Calu3 (cell line): Measurements from ENCODE around the gene ANXA4. TPM values are rescaled to one million over a fixed set of nuclear protein-coding genes. Genes with fewer than 3 reads are reported as not detected.

ENCODE experiments used
- BruUV-seq: library from RNA; stranded (reverse); fragments of 400-500 nt; replicated peaks from 2 replicates; lab custom pipeline; 2021; lab: Mats Ljungman, UMichigan
- CTCF ChIA-PET: fragments of 300-600 bp; sonication (Branson Sonifier 250); formaldehyde crosslinking; loops from one replicate; lab custom pipeline; 2022; ENCODE audit warnings: antibody characterized with exemption; lab: Charles Lee
- DNase-seq: peaks from one replicate; pipeline ENCODE4 v3.0.0; 2022
- H3K27ac Mint-ChIP-seq: one replicate; pipeline ENCODE4 v1.8.0; 2022; ENCODE audit warnings: mixed read lengths; ENCODE audit not compliant: unreplicated experiment
- H3K27me3 Mint-ChIP-seq: one replicate; pipeline ENCODE4 v1.8.0; 2022; ENCODE audit warnings: mixed read lengths; ENCODE audit not compliant: unreplicated experiment
- H3K36me3 Mint-ChIP-seq: one replicate; pipeline ENCODE4 v1.8.0; 2022; ENCODE audit warnings: mild to moderate bottlenecking, moderate library complexity, mixed read lengths; ENCODE audit not compliant: insufficient read depth, unreplicated experiment
- H3K4me1 Mint-ChIP-seq: one replicate; pipeline ENCODE4 v1.8.0; 2022; ENCODE audit warnings: mild to moderate bottlenecking, low read depth, mixed read lengths; ENCODE audit not compliant: unreplicated experiment
- H3K4me3 Mint-ChIP-seq: one replicate; pipeline ENCODE4 v1.8.0; 2022; ENCODE audit warnings: mild to moderate bottlenecking, low read depth, moderate library complexity, mixed read lengths; ENCODE audit not compliant: unreplicated experiment
- H3K9me3 Mint-ChIP-seq: one replicate; pipeline ENCODE4 v1.8.0; 2022; ENCODE audit warnings: low read depth, mixed read lengths; ENCODE audit not compliant: unreplicated experiment
- CTCF ChIP-seq: fragments of 200-600 bp; IDR thresholded peaks from one replicate; pipeline ENCODE4 v1.8.0; 2022; ENCODE audit warnings: antibody characterized with exemption; ENCODE audit not compliant: unreplicated experiment
- intact Hi-C: fragments of 100-400 bp; cut with micrococcal nuclease; formaldehyde crosslinking; loops from one replicate; pipeline ENCODE4 v1.10.0; 2022; ENCODE audit not compliant: unreplicated experiment
- total RNA-seq: library from RNA; stranded (reverse); gene quantifications from 2 replicates; pipeline ENCODE4 v1.2.3, GENCODE V29; 2022

The ANXA4 gene
- total RNA-seq, 1 experiment from 2014 or later = 1,439 TPM

GRCh38 chr2:69785358-69785757 lies 43.4 kb downstream of the ANXA4 start:
- BruUV-seq = no TSS peak
- Mint-ChIP-seq H3K36me3 (peaks cover 77% of the 10 kb centered on the region), H3K27ac (peak overlapping the region; percentile 87), H3K9me3 (no peaks in the 10 kb centered on the region), H3K4me1 (peaks cover 72% of the 10 kb centered on the region), H3K27me3 (no peaks in the 10 kb centered on the region), H3K4me3 (no peak overlapping the region)
- DNase-seq = no peak
- no peak for TF ChIP-seq CTCF
- intact Hi-C loops = no loop called here
- CTCF ChIA-PET = interaction anchor here (1.2 kb wide), 1 partner anchor 41 kb away, joined by 3 read pairs; no protein-coding TSS in a partner anchor

- H3K4me1 Mint-ChIP-seq = peaks cover 67% of the 10 kb centered on the region
- intact Hi-C loops = no loop called here
- H3K27ac Mint-ChIP-seq = peak overlapping the region; percentile 69
- H3K27me3 Mint-ChIP-seq = no peaks in the 10 kb centered on the region
- peak overlapping the region; percentile 13 for H3K4me3 Mint-ChIP-seq
- no peak for TF ChIP-seq CTCF
- BruUV-seq = no TSS peak
- no peaks in the 10 kb centered on the region for H3K9me3 Mint-ChIP-seq
- CTCF ChIA-PET = interaction anchor here (1.2 kb wide), 1 partner anchor 42 kb away, joined by 3 read pairs; no protein-coding TSS in a partner anchor
- peaks cover 72% of the 10 kb centered on the region for H3K36me3 Mint-ChIP-seq
- no peak for DNase-seq
These were observed 44.2 kb downstream of the ANXA4 start for GRCh38 chr2:69786052-69786560.

- BruUV-seq = no TSS peak
- intact Hi-C loops = no loop called here
These were observed 47.3 kb downstream of the ANXA4 start for GRCh38 chr2:69789175-69789721.

More at GRCh38 chr2:69789175-69789721, 47.3 kb downstream of the ANXA4 start:
- peak overlapping the region; percentile 82 for H3K27ac Mint-ChIP-seq
- CTCF ChIA-PET = interaction anchor here (0.9 to 1.4 kb wide), 2 partner anchors 8 to 64 kb away, joined by 3 to 4 read pairs; no protein-coding TSS in a partner anchor
- DNase-seq = no peak
- H3K36me3 Mint-ChIP-seq = peaks cover 78% of the 10 kb centered on the region
- no peaks in the 10 kb centered on the region for H3K27me3 Mint-ChIP-seq
- no peak overlapping the region for H3K4me3 Mint-ChIP-seq
- H3K4me1 Mint-ChIP-seq = peaks cover 66% of the 10 kb centered on the region
- no peak for TF ChIP-seq CTCF
- H3K9me3 Mint-ChIP-seq = no peaks in the 10 kb centered on the region
